Neutrophil (primary cell): ENCODE data around the gene NAT14.

Experiments
- H3K27ac ChIP-seq: fragments of 200-600 bp; sonication (generic); 2 replicates; pipeline ENCODE4 v1.5.1; 2016; ENCODE audit warnings: mild to moderate bottlenecking, moderate library complexity
- H3K27me3 ChIP-seq: fragments of 200-600 bp; sonication (generic); 2 replicates; pipeline ENCODE4 v1.6.0; 2016; ENCODE audit warnings: mild to moderate bottlenecking
- H3K36me3 ChIP-seq: fragments of 200-600 bp; sonication (generic); 2 replicates; pipeline ENCODE4 v1.5.1; 2017
- H3K4me1 ChIP-seq, 2 experiments: fragments of 200-600 bp in 1 of 2; sonication (generic) in 1 of 2; 1 replicate in 1 of 2; 2 replicates in 1 of 2; pipeline versions ENCODE4 v1.5.1 to v1.6.1; 2013 to 2016; ENCODE audit warnings: low read depth in 1 of 2, low read length in 1 of 2, mild to moderate bottlenecking in 1 of 2, moderate library complexity in 1 of 2; ENCODE audit not compliant: control insufficient read depth in 1 of 2, insufficient read depth in 1 of 2
- H3K4me3 ChIP-seq, 2 experiments: fragments of 200-600 bp in 1 of 2; sonication (generic) in 1 of 2; 1 replicate in 1 of 2; 2 replicates in 1 of 2; pipeline ENCODE4 v1.5.1; 2013 to 2016; ENCODE audit warnings: low read depth in 1 of 2, low read length in 1 of 2, mild to moderate bottlenecking in 1 of 2, moderate library complexity in 1 of 2
- H3K9me3 ChIP-seq: fragments of 200-600 bp; sonication (generic); 2 replicates; pipeline ENCODE4 v1.5.1; 2016
- CTCF ChIP-seq: fragments of 200-600 bp; sonication (generic); IDR thresholded peaks from 2 replicates; pipeline ENCODE4 v1.5.1; 2016; ENCODE audit warnings: antibody characterized with exemption

Gene NAT14

DNA sequence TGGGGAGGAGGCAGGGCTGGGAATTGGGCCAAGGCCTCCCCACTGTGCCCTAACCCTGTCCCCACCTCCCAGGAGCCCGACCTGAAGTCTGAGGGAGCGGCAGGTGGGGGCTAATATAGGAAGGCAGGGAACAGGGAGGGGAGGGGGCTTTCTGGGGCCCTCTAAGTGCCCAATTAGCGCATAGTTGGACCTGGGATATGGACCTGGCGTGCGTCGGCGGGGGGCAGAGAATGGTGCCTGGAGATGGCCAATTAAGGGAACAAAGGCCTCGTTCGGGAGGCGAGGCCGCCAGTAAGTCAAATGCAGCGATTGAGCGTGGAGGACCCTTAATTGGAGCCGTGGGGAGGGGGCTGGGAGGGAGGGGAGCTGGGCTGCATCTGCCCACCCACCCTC lies 20.3 kb upstream of the NAT14 start, which contains the start of gene C19orf85:
Gene C19orf85, minus strand, starts transcription at position 90 of the 393 bp plus-strand sequence. CDS start 197 bp downstream, outside the sequence.
- Histone ChIP-seq H3K36me3 (no peaks in the 10 kb centered on the region), H3K4me3 (no peak within 1 kb of the TSS), H3K27me3 (peaks cover 21% of the 10 kb centered on the region), H3K9me3 (no peaks in the 10 kb centered on the region), H3K4me1 (peaks cover 12 to 21% of the 10 kb centered on the region in 2 experiments), H3K27ac (no peak within 1 kb of the TSS)
- TF ChIP-seq CTCF, result no peak

GRCh38 chr19:55465460-55466240 lies 19.3 kb upstream of the NAT14 start:
- Histone ChIP-seq H3K36me3 (no peaks in the 10 kb centered on the region), H3K27ac (no peak overlapping the region), H3K4me1 (peaks cover 12 to 21% of the 10 kb centered on the region in 2 experiments), H3K27me3 (peaks cover 21% of the 10 kb centered on the region), H3K9me3 (no peaks in the 10 kb centered on the region), H3K4me3 (no peak overlapping the region)
- TF ChIP-seq CTCF, result no peak

- H3K4me1 ChIP-seq, result peaks cover 10 to 18% of the 10 kb centered on the region in 2 experiments
- H3K27ac ChIP-seq, result no peak overlapping the region
- TF ChIP-seq CTCF, result no peak
These were observed 18.8 kb upstream of the NAT14 start for GRCh38 chr19:55466241-55466614.

DNA sequence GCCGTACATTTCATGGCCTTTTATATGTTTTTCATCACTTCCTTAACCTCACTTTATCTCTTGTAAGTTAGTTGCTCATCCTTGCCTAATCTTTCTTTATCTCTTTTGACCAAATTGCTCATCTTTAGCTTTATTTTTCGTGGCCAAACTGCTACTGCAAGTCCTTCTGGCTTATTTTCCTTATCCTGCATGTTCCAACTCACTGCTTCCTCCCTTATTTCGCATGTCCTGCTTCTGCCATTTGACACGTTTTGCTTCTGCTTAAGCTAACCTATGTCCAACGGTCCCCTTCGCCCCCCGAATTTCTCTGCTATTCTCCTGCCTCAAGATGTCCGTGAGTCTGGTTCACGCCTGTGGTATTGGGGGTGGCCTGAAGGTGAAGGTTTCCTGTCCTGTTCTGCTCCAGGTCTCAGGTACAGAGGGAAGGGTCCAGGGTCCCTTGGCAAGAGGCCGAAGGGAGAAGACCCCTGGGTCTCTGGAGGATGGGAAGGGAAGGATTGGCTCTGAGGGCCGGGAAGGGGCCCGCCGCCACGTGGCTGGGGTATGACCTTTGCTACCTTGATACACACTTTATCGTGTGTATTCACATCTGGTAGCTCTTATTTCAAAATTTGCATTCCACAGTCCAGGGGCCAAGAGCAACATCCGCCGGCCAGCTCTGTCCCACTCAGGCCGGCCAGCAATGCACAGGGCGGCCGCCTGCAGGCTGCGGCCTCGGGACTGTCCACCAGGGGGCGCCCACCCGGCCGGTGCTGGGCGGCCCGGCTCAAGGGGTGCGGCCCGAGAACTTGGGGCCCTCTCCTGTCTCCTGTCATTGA lies 17.5 kb upstream of the NAT14 start:
- Histone ChIP-seq H3K27me3 (peaks cover 21% of the 10 kb centered on the region), H3K36me3 (no peaks in the 10 kb centered on the region), H3K27ac (no peak overlapping the region), H3K4me1 (peaks cover 0 to 6% of the 10 kb centered on the region in 2 experiments), H3K4me3 (no peak overlapping the region), H3K9me3 (no peaks in the 10 kb centered on the region)
- TF ChIP-seq CTCF, result peak; percentile 97

More at GRCh38 chr19:55466241-55466614, 18.8 kb upstream of the NAT14 start:
- Histone ChIP-seq H3K4me3 (no peak overlapping the region), H3K36me3 (no peaks in the 10 kb centered on the region), H3K27me3 (peaks cover 21% of the 10 kb centered on the region), H3K9me3 (no peaks in the 10 kb centered on the region)

DNA sequence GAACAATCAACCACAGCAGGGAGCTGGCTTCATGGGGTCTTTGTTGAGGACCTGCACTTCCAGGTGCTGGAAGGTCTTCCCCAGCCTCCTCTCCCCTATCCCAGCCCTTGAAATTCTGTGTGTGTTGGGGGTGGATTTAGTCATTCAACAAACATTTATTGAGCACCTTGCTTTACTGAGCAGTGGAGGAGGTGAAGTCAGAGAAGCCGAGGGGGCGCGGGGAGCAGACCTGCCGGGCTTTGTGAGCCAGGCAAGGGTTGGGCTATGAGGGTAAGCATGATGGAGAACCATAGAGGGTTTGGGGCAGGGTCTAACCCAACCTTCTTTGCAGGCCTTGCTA lies 17.0 kb upstream of the NAT14 start:
- Histone ChIP-seq H3K27me3 (peaks cover 21% of the 10 kb centered on the region), H3K4me3 (no peak overlapping the region), H3K27ac (no peak overlapping the region), H3K4me1 (peaks cover 0 to 6% of the 10 kb centered on the region in 2 experiments), H3K36me3 (no peaks in the 10 kb centered on the region), H3K9me3 (no peaks in the 10 kb centered on the region)
- no peak for TF ChIP-seq CTCF
